ENCODE measurements around the gene SGK1. TPM values are rescaled to one million over a fixed set of nuclear protein-coding genes. Genes with fewer than 3 reads are reported as not detected.
"Not testable (repeated sequence)": the region's sequence is repeated elsewhere in the genome, so short reads cannot be mapped to it uniquely, and the experiment has no call there.

SGK1 gene
- total and polyA plus RNA-seq, 3 donors from 2014 or later = 91.3 to 208 (median 154) TPM

GRCh38 chr6:134201716-134202115 lies 116.2 kb downstream of the SGK1 start:
- intact Hi-C loops (cut with DNase I; ENCODE audit: low total_unique reads) = no loop called here
- H3K36me3 ChIP-seq (ENCODE audit: low read depth, missing control alignments) = no peaks in the 10 kb centered on the region
- TF ChIP-seq CTCF (IDR thresholded peaks at IDR 0.05) (no peak), POLR2A (IDR thresholded peaks at IDR 0.05) (no peak)
- no peak overlapping the region for H3K27ac ChIP-seq
- WGBS, 2 donors = 81 to 83% methylated on average over 5 of the region's 5 CpGs
- no peaks in the 10 kb centered on the region for H3K4me1 ChIP-seq
- H3K27me3 ChIP-seq = no peaks in the 10 kb centered on the region
- H3K9me3 ChIP-seq = no peaks in the 10 kb centered on the region
- no peak overlapping the region for H3K4me3 ChIP-seq
- no peak for DNase-seq

GRCh38 chr6:134199848-134200606 lies 117.9 kb downstream of the SGK1 start:
- intact Hi-C loops (cut with DNase I; ENCODE audit: low total_unique reads) = no loop called here

GRCh38 chr6:134198093-134198492 lies 119.8 kb downstream of the SGK1 start:
- DNase-seq = no peak
- 73 to 89% methylated on average over 3 of the region's 3 CpGs for WGBS, 2 donors
- Histone ChIP-seq H3K36me3 (ENCODE audit: low read depth, missing control alignments) (no peaks in the 10 kb centered on the region), H3K4me1 (no peaks in the 10 kb centered on the region), H3K9me3 (no peaks in the 10 kb centered on the region), H3K27ac (no peak overlapping the region), H3K27me3 (no peaks in the 10 kb centered on the region), H3K4me3 (no peak overlapping the region)
- TF ChIP-seq POLR2A (IDR thresholded peaks at IDR 0.05) (no peak), CTCF (IDR thresholded peaks at IDR 0.05) (no peak)
- intact Hi-C loops (cut with DNase I; ENCODE audit: low total_unique reads) = no loop called here

More at GRCh38 chr6:134199848-134200606, 117.9 kb downstream of the SGK1 start:
- H3K4me3 ChIP-seq = no peak overlapping the region
- no peaks in the 10 kb centered on the region for H3K9me3 ChIP-seq
- no peak for DNase-seq
- H3K27me3 ChIP-seq = no peaks in the 10 kb centered on the region
- WGBS, 2 donors = 85% methylated on average over 5 of the region's 5 CpGs
- no peaks in the 10 kb centered on the region for H3K36me3 ChIP-seq (ENCODE audit: low read depth, missing control alignments)
- no peak for TF ChIP-seq POLR2A (IDR thresholded peaks at IDR 0.05)
- TF ChIP-seq CTCF (IDR thresholded peaks at IDR 0.05) = no peak
- no peak overlapping the region for H3K27ac ChIP-seq
- H3K4me1 ChIP-seq = no peaks in the 10 kb centered on the region

GRCh38 chr6:134197685-134198084 lies 120.2 kb downstream of the SGK1 start:
- WGBS, 2 donors = 79 to 98% methylated on average over 6 of the region's 6 CpGs
- H3K4me1 ChIP-seq; H3K4me3 ChIP-seq; H3K36me3 ChIP-seq (ENCODE audit: low read depth, missing control alignments); H3K9me3 ChIP-seq; intact Hi-C loops (cut with DNase I; ENCODE audit: low total_unique reads); H3K27ac ChIP-seq; H3K27me3 ChIP-seq; DNase-seq: not testable (repeated sequence)

- DNase-seq = no peak
- Histone ChIP-seq H3K4me3 (no peak overlapping the region), H3K9me3 (no peaks in the 10 kb centered on the region), H3K27me3 (no peaks in the 10 kb centered on the region), H3K36me3 (ENCODE audit: low read depth, missing control alignments) (no peaks in the 10 kb centered on the region), H3K27ac (no peak overlapping the region), H3K4me1 (no peaks in the 10 kb centered on the region)
- no peak for TF ChIP-seq POLR2A (IDR thresholded peaks at IDR 0.05)
- intact Hi-C loops (cut with DNase I; ENCODE audit: low total_unique reads) = no loop called here
- 89 to 91% methylated on average over 11 of the region's 11 CpGs for WGBS, 2 donors
Observed at GRCh38 chr6:134196568-134197193, 121.2 kb downstream of the SGK1 start.

Measured in testis (tissue), 3 donors.